ENCODE data around the gene AATK. TPM values are rescaled to one million over a fixed set of nuclear protein-coding genes. Genes with fewer than 3 reads are reported as not detected.

Gene AATK
- total and polyA plus RNA-seq, 2 of the 13 experiments (the other 11 are each of a cell fraction or from before 2014, with no cell fraction given) = 2.9 to 8.4 TPM

DNA sequence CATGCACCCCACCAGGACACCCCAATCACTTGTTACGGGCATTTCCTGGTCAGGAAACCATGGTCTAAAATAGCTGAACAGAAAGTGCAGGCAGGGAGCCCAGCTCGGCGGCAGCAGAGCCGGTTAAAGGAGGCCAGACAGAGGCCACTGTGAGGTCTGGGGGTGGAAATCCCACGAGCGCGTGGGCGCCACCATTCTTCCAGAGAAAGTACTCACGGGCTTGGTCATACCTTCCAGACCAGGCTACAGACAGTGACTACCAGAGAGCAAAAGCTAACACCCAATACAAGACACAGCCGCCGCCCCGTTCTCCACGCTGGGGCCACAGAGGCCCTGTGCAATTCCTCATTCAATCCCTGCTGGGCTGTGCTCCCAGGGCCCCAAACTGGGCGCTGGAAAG is 44.8 kb upstream of the AATK start:
- Histone ChIP-seq H4K20me1 (ENCODE audit: insufficient read depth, low read length) (no peaks in the 10 kb centered on the region), H3K79me2 (ENCODE audit: insufficient read depth, low read length) (no peaks in the 10 kb centered on the region), H3K4me2 (ENCODE audit: low read depth, low read length) (no peak overlapping the region), H3K27me3 (ENCODE audit: control insufficient read depth in 1 of 2, insufficient read depth in 2 of 2, low read length in 2 of 2) (no peaks in the 10 kb centered on the region), H2AFZ (ENCODE audit: low read length) (no peak overlapping the region), H3K9ac (ENCODE audit: insufficient read depth, low read depth, low read length) (no peak overlapping the region), H3K36me3 (replicated peaks in 1 of 2; ENCODE audit: control insufficient read depth in 1 of 2, insufficient read depth in 2 of 2, low read length in 2 of 2) (peaks cover 12 to 31% of the 10 kb centered on the region in 2 experiments), H3K4me1 (ENCODE audit: insufficient read depth, low read length) (no peaks in the 10 kb centered on the region), H3K27ac (ENCODE audit: extremely low read length, insufficient read depth, low read length) (no peak overlapping the region), H3K4me3 (replicated peaks in 1 of 3; ENCODE audit: insufficient read depth in 1 of 3, low read depth in 2 of 3, low read length in 3 of 3) (no peak overlapping the region), H3K9me3 (ENCODE audit: low read length) (no peaks in the 10 kb centered on the region)
- BruUV-seq (replicated peaks) = no TSS peak
- ChIA-PET CTCF (ENCODE audit: low intra/inter-chr PET ratio, low total read pairs) (no interaction called here), POLR2A (no interaction called here)
- no peak for DNase-seq (ENCODE audit: low spot score)
- 88% methylated on average over 14 of the region's 14 CpGs for WGBS (ENCODE audit: low lambda C conversion rate)
- intact Hi-C loops (cut with micrococcal nuclease; ENCODE audit: unreplicated experiment) = no loop called here
- ATAC-seq = no peak; the same call in 2 of the 3 replicates
- FAIRE-seq = no peak
- in situ Hi-C loops (cut with HindIII; ENCODE audit: extremely low pct_ligation_motif_present, low pct_unique_long_range_greater_than_20kb) = no loop called here
- TF ChIP-seq ISL2 (CRISPR knock-in tag; IDR thresholded peaks at IDR 0.05) (no peak), STAG1 (CRISPR knock-in tag; IDR thresholded peaks at IDR 0.05) (peak; percentile 5; the same call in 1 of the 2 replicates), ZNF264 (CRISPR knock-in tag; IDR thresholded peaks at IDR 0.05) (no peak)
- TF ChIP-seq, protein P1, sequence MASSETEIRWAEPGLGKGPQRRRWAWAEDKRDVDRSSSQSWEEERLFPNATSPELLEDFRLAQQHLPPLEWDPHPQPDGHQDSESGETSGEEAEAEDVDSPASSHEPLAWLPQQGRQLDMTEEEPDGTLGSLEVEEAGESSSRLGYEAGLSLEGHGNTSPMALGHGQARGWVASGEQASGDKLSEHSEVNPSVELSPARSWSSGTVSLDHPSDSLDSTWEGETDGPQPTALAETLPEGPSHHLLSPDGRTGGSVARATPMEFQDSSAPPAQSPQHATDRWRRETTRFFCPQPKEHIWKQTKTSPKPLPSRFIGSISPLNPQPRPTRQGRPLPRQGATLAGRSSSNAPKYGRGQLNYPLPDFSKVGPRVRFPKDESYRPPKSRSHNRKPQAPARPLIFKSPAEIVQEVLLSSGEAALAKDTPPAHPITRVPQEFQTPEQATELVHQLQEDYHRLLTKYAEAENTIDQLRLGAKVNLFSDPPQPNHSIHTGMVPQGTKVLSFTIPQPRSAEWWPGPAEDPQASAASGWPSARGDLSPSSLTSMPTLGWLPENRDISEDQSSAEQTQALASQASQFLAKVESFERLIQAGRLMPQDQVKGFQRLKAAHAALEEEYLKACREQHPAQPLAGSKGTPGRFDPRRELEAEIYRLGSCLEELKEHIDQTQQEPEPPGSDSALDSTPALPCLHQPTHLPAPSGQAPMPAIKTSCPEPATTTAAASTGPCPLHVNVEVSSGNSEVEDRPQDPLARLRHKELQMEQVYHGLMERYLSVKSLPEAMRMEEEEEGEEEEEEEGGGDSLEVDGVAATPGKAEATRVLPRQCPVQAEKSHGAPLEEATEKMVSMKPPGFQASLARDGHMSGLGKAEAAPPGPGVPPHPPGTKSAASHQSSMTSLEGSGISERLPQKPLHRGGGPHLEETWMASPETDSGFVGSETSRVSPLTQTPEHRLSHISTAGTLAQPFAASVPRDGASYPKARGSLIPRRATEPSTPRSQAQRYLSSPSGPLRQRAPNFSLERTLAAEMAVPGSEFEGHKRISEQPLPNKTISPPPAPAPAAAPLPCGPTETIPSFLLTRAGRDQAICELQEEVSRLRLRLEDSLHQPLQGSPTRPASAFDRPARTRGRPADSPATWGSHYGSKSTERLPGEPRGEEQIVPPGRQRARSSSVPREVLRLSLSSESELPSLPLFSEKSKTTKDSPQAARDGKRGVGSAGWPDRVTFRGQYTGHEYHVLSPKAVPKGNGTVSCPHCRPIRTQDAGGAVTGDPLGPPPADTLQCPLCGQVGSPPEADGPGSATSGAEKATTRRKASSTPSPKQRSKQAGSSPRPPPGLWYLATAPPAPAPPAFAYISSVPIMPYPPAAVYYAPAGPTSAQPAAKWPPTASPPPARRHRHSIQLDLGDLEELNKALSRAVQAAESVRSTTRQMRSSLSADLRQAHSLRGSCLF (CRISPR knock-in tag; IDR thresholded peaks at IDR 0.05; ENCODE audit: borderline replicate concordance) = no peak
- TF ChIP-seq, protein P2, sequence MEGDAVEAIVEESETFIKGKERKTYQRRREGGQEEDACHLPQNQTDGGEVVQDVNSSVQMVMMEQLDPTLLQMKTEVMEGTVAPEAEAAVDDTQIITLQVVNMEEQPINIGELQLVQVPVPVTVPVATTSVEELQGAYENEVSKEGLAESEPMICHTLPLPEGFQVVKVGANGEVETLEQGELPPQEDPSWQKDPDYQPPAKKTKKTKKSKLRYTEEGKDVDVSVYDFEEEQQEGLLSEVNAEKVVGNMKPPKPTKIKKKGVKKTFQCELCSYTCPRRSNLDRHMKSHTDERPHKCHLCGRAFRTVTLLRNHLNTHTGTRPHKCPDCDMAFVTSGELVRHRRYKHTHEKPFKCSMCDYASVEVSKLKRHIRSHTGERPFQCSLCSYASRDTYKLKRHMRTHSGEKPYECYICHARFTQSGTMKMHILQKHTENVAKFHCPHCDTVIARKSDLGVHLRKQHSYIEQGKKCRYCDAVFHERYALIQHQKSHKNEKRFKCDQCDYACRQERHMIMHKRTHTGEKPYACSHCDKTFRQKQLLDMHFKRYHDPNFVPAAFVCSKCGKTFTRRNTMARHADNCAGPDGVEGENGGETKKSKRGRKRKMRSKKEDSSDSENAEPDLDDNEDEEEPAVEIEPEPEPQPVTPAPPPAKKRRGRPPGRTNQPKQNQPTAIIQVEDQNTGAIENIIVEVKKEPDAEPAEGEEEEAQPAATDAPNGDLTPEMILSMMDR (CRISPR knock-in tag; IDR thresholded peaks at IDR 0.05) = peak; percentile 22

Data from HepG2 (cell line).